Measurements from ENCODE around the gene CAPN12. TPM values are rescaled to one million over a fixed set of nuclear protein-coding genes. Genes with fewer than 3 reads are reported as not detected.

CAPN12 gene
- total RNA-seq, 2 donors from 2014 or later = 6.8 to 9.0 TPM

- no peak for ATAC-seq
- no peaks in the 10 kb centered on the region for H3K27me3 Mint-ChIP-seq
- H3K4me1 Mint-ChIP-seq = peaks cover 27% of the 10 kb centered on the region
- H3K4me3 Mint-ChIP-seq = no peak overlapping the region
- DNase-seq = no peak
- peaks cover 3% of the 10 kb centered on the region for H3K36me3 Mint-ChIP-seq (ENCODE audit: low read depth)
- no peak overlapping the region for H3K27ac Mint-ChIP-seq
- no peaks in the 10 kb centered on the region for H3K9me3 ChIP-seq (ENCODE audit: control insufficient read depth, low read length, poor library complexity, severe bottlenecking)
Observed at GRCh38 chr19:38740257-38740592, 4.0 kb downstream of the CAPN12 start.

DNA sequence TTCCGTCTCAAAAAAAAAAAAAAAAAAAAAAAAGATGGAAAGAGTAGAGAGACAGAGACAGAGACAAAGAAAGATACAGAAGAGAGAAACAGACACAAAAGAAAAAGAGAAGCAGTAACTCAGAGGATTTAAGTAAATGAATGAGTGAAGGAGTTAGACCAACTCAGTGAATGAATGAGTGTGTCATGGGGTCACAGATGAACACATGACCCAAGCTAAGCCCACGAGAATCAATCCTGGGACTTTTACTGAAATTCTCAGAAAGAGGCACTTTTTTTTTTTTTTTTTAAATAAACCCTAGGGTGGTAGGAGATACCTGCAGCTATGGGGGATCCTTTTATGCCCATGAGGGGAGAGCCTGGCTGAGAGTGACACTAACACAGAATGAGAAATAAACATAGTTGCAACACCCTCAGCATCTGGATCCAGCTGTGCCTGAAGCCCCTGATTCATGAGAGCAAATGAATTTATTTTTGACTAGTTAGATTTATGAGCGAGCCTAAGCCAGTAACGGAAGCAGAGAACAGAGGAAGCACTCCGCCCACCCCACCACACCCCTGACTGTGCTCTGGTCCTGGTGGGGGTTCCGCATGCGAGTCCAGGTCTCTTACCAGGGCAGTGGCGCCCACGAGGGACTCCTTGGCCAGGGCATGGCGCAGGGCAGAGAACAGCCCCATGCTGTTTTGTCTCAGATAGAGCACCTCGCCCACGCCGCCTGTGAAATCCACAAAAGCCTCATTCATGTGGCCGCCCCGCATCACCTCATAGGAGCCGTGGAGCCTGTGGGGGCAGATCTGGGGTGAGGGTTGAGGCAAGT is 4.6 kb downstream of the CAPN12 start:
- DNase-seq = no peak
- Mint-ChIP-seq H3K27ac (peak overlapping the region; percentile 79), H3K27me3 (no peaks in the 10 kb centered on the region), H3K4me3 (peak overlapping the region; percentile 25), H3K36me3 (ENCODE audit: low read depth) (peaks cover 3% of the 10 kb centered on the region), H3K4me1 (peaks cover 30% of the 10 kb centered on the region)
- H3K9me3 ChIP-seq (ENCODE audit: control insufficient read depth, low read length, poor library complexity, severe bottlenecking) = no peaks in the 10 kb centered on the region
- ATAC-seq = peak; percentile 18

DNA sequence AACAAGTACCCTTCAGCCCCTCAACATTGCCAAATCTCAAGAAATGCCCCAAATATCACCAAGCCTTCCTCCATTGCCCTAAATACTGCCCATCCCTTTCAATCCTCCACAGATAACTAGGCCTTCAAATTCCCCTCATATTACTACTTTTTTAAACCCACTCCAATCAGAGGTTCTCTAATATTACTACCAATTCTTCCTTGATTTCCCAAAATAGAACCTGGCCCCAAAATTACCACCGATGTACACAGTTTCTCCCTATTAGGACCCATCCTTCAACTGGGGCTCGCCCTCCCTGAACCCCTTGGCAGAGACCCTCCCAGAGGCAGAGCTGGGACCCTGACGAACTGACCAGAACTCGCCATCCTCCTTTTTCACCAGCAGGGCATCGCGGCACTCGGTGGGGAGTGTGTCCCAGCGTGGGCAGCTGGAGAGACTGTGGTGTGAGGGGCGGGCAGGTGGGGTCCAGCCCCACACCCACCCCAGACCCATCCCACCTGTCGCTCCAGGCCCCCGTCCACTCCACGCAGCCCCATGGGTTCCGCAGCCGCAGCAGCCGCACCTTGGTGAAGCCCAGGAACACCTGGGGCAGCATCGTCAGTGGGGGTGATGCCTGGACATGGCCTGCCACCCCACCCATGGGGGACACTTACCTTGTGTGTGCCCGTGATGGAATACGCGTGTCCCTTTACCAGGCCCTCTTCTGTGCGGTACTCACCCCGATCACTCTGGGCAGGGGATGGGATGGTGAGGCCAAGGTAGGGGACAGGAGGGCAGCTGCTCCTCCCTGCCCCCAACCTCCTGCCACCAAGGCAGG is 6.1 kb downstream of the CAPN12 start:
- no peaks in the 10 kb centered on the region for H3K9me3 ChIP-seq (ENCODE audit: control insufficient read depth, low read length, poor library complexity, severe bottlenecking)
- ATAC-seq = no peak
- H3K27me3 Mint-ChIP-seq = no peaks in the 10 kb centered on the region
- peaks cover 30% of the 10 kb centered on the region for H3K4me1 Mint-ChIP-seq
- H3K4me3 Mint-ChIP-seq = peak overlapping the region; percentile 89
- no peak for DNase-seq
- peaks cover 3% of the 10 kb centered on the region for H3K36me3 Mint-ChIP-seq (ENCODE audit: low read depth)
- H3K27ac Mint-ChIP-seq = peak overlapping the region; percentile 49

GRCh38 chr19:38737281-38737865 is 6.9 kb downstream of the CAPN12 start:
- no peak overlapping the region for H3K27ac Mint-ChIP-seq
- peaks cover 3% of the 10 kb centered on the region for H3K36me3 Mint-ChIP-seq (ENCODE audit: low read depth)
- H3K4me3 Mint-ChIP-seq = peak overlapping the region; percentile 89
- no peaks in the 10 kb centered on the region for H3K27me3 Mint-ChIP-seq
- peaks cover 36% of the 10 kb centered on the region for H3K4me1 Mint-ChIP-seq
- ATAC-seq (no peak), DNase-seq (no peak)
- no peaks in the 10 kb centered on the region for H3K9me3 ChIP-seq (ENCODE audit: control insufficient read depth, low read length, poor library complexity, severe bottlenecking)

DNA sequence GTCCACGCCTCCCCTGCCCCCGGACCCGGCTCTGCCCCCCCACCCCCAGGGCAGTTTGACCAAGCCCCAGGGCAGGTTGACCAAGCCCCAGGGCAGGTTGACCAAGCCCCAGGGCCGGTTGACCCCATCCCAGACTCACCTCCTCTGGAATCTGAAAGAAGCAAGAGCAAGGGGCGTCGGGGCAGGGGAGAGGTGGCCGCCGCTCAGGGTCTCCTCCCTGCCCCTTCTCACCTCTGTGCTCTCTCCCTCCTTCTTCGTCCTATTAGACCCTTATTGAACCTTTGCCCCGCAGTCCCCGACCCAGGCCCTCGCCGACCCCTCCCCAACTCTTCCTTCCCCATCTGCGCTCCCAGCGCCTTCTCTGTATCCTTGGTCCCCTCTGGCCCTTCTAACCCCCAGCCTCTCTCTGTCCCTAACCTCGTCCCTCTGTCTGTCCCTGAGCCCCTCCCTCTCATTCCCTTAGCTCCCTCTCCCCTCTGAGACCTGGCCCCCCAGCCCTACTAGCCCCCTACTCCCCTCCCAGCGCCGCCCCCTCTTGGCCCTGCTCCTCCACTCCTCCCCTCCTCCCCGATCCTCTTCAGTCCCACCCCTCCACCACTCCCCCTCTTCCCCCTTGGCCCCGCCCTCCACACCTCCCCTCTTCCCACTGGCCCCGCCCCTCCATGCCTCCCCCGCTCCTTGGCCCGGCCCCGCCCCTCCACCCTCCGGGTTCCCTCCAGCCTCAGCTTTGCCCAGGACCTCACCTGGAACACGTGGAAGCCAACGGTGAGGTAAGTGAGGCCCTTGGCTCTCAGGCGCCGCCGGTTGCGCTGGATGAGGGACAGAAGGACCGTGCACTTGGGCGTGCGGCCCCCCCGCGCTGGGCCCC is 7.6 kb downstream of the CAPN12 start:
- Mint-ChIP-seq H3K4me3 (peak overlapping the region; percentile 89), H3K27ac (peak overlapping the region; percentile 67), H3K36me3 (ENCODE audit: low read depth) (peaks cover 3% of the 10 kb centered on the region), H3K27me3 (no peaks in the 10 kb centered on the region), H3K4me1 (peaks cover 39% of the 10 kb centered on the region)
- ATAC-seq = peak; percentile 39
- H3K9me3 ChIP-seq (ENCODE audit: control insufficient read depth, low read length, poor library complexity, severe bottlenecking) = no peaks in the 10 kb centered on the region
- peak; percentile 53 to 71 (median 70) for DNase-seq

DNA sequence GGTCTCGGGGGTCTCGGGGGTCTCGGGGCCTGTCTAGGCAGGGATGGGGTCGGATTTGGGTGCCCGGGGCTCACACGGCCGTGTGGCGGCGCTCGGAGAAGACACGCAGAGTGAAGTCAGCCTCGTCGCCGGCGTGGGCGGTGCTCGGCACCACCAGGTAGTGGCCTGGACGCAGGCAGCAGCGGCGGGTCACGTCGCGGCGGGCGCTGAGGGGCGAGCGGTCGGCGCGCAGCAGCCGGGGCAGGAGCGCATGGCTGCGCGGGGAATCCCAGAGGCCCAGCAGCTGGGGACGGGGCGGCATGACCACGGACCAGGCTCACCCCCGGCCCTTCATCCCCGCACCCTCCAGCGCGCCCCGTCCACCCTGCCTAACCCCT is 8.2 kb downstream of the CAPN12 start:
- H3K4me1 Mint-ChIP-seq = peaks cover 39% of the 10 kb centered on the region
- peak; percentile 41 to 63 (median 58) for DNase-seq
- ATAC-seq = peak; percentile 57
- peaks cover 3% of the 10 kb centered on the region for H3K36me3 Mint-ChIP-seq (ENCODE audit: low read depth)
- peak overlapping the region; percentile 67 for H3K27ac Mint-ChIP-seq
- H3K4me3 Mint-ChIP-seq = peak overlapping the region; percentile 89
- H3K9me3 ChIP-seq (ENCODE audit: control insufficient read depth, low read length, poor library complexity, severe bottlenecking) = no peaks in the 10 kb centered on the region
- H3K27me3 Mint-ChIP-seq = no peaks in the 10 kb centered on the region

DNA sequence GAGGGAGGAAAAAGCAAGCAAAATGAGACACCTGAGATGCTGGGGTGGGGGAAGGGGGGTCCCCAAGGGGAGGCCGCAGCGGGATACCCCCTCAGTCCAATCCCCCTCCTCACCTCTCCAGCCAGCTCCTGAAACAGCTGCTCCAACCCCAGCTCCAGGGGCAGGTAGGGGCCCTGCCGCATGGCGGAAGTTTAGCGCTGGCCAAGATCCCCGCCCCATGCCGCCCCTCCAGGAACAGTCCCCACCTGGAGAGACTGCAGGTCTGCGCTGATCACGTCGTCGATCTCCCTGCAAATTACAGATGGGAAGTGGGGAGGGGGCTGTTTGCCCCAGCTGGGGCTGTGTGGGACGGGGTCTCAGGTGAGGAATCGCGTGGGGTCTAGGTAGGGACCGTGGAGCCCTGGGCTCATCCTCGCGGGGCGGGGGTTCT is 9.0 kb downstream of the CAPN12 start:
- peak overlapping the region; percentile 90 for H3K4me3 Mint-ChIP-seq
- H3K36me3 Mint-ChIP-seq (ENCODE audit: low read depth) = peaks cover 3% of the 10 kb centered on the region
- DNase-seq = peak in 1 of 3 donors; percentile 44
- ATAC-seq = peak; percentile 16
- H3K4me1 Mint-ChIP-seq = peaks cover 41% of the 10 kb centered on the region
- H3K9me3 ChIP-seq (ENCODE audit: control insufficient read depth, low read length, poor library complexity, severe bottlenecking) = no peaks in the 10 kb centered on the region
- peak overlapping the region; percentile 90 for H3K27ac Mint-ChIP-seq
- H3K27me3 Mint-ChIP-seq = no peaks in the 10 kb centered on the region

DNA sequence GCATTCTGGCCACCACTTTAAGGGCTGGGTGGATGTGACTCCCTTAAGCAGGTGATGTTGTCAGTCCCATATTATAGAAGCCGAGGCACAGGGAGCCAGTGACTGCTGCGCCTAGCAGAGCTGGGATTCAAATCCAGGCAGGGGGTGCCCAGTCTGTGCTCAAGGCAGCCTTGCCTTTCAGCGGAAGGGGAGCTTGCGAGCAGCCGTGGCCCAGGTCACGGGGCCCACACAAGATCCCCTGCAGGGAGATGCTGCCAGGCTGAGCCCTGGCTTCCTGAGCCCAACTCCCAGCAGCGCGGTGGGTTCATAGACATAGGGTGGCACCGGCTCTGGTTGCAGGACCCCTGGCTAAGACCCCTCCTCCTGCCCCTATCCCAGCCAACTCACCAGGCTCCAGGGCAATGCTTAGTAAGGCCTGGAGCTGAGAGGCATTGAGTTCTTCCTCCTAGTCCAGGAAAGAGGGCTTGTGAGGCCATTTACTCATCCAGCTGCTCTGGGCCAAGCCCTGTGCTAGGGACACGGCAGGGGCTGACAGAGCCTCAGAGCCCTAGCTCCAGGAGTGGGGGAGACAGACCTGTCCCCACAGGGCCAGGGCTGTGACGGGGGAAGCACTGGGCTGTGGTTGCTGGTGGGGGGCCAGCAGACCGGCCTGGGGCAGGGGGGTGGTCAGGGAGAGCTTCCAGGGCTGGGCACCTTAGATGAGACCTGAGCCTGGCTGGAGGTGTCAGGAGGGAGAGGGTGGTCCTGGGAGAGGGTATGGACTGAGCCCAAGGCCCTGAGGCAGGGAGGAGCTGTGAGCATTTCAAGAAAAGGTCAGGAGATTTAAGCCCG is 9.6 kb downstream of the CAPN12 start:
- no peaks in the 10 kb centered on the region for H3K9me3 ChIP-seq (ENCODE audit: control insufficient read depth, low read length, poor library complexity, severe bottlenecking)
- ATAC-seq = peak; percentile 48
- peak in 1 of 3 donors; percentile 37 for DNase-seq
- Mint-ChIP-seq H3K27ac (peak overlapping the region; percentile 90), H3K4me1 (peaks cover 44% of the 10 kb centered on the region), H3K36me3 (ENCODE audit: low read depth) (peaks cover 3% of the 10 kb centered on the region), H3K4me3 (peak overlapping the region; percentile 90), H3K27me3 (no peaks in the 10 kb centered on the region)

- no peaks in the 10 kb centered on the region for H3K9me3 ChIP-seq (ENCODE audit: control insufficient read depth, low read length, poor library complexity, severe bottlenecking)
- Mint-ChIP-seq H3K4me1 (peaks cover 42% of the 10 kb centered on the region), H3K27ac (peak overlapping the region; percentile 90), H3K36me3 (ENCODE audit: low read depth) (peaks cover 3% of the 10 kb centered on the region), H3K4me3 (peak overlapping the region; percentile 90), H3K27me3 (no peaks in the 10 kb centered on the region)
- DNase-seq (no peak), ATAC-seq (no peak)
Observed at GRCh38 chr19:38734176-38734425, 10.2 kb downstream of the CAPN12 start.

DNA sequence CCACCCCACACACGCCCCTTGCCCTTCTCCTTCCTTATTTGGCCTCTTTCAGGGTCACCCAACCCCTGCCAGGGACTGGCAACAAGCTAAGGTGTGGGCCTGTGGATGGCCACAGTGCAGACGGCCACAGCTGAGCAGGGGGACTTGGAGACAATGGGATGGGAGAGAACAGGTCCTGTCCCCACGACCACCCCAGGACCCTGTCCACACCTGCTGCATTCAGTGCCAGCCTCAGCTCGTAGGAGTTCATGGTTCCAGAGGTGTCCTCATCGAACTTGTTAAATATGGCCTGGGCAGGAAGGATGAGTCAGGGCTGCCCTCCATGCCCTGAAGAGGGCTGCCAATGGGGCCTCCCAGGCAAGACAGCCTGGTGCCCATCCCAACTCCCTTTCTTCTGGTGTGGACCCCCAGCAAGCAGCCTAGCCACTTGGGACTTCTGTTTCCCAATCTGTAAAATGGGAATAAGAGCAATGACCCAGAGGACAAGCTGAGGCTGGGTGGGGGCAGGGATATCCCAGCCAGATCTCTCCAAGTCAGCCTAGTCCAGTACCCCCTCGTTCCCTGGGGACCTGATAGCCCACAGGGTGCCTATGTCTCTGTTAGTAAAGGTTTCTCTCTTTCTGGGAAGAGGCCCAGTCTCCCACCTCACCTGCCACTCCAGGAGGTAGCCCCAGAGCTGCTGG is 10.6 kb downstream of the CAPN12 start:
- DNase-seq (no peak), ATAC-seq (no peak)
- peaks cover 38% of the 10 kb centered on the region for H3K4me1 Mint-ChIP-seq
- peaks cover 3% of the 10 kb centered on the region for H3K36me3 Mint-ChIP-seq (ENCODE audit: low read depth)
- peak overlapping the region; percentile 90 for H3K27ac Mint-ChIP-seq
- H3K27me3 Mint-ChIP-seq = no peaks in the 10 kb centered on the region
- H3K9me3 ChIP-seq (ENCODE audit: control insufficient read depth, low read length, poor library complexity, severe bottlenecking) = no peaks in the 10 kb centered on the region
- H3K4me3 Mint-ChIP-seq = peak overlapping the region; percentile 31

GRCh38 chr19:38733241-38733492 is 11.1 kb downstream of the CAPN12 start:
- H3K27ac Mint-ChIP-seq = peak overlapping the region; percentile 90
- DNase-seq (no peak), ATAC-seq (no peak)
- H3K4me3 Mint-ChIP-seq = no peak overlapping the region
- peaks cover 3% of the 10 kb centered on the region for H3K36me3 Mint-ChIP-seq (ENCODE audit: low read depth)
- H3K27me3 Mint-ChIP-seq = no peaks in the 10 kb centered on the region
- peaks cover 36% of the 10 kb centered on the region for H3K4me1 Mint-ChIP-seq
- no peaks in the 10 kb centered on the region for H3K9me3 ChIP-seq (ENCODE audit: control insufficient read depth, low read length, poor library complexity, severe bottlenecking)

Measured in T-helper 17 cell (primary cell).